GM19328 (cell line): ENCODE data around the gene CCR9.
"Not testable (repeated sequence)": the region's sequence is repeated elsewhere in the genome, so short reads cannot be mapped to it uniquely, and the experiment has no call there.

Experiments used
- ATAC-seq: cut with Tn5 transposase; IDR thresholded peaks from one replicate; pipeline ENCODE4 v1.9.1; 2021; ENCODE audit warnings: mild to moderate bottlenecking, moderate library complexity; ENCODE audit not compliant: unreplicated experiment

Gene CCR9, protein sequence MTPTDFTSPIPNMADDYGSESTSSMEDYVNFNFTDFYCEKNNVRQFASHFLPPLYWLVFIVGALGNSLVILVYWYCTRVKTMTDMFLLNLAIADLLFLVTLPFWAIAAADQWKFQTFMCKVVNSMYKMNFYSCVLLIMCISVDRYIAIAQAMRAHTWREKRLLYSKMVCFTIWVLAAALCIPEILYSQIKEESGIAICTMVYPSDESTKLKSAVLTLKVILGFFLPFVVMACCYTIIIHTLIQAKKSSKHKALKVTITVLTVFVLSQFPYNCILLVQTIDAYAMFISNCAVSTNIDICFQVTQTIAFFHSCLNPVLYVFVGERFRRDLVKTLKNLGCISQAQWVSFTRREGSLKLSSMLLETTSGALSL

DNA sequence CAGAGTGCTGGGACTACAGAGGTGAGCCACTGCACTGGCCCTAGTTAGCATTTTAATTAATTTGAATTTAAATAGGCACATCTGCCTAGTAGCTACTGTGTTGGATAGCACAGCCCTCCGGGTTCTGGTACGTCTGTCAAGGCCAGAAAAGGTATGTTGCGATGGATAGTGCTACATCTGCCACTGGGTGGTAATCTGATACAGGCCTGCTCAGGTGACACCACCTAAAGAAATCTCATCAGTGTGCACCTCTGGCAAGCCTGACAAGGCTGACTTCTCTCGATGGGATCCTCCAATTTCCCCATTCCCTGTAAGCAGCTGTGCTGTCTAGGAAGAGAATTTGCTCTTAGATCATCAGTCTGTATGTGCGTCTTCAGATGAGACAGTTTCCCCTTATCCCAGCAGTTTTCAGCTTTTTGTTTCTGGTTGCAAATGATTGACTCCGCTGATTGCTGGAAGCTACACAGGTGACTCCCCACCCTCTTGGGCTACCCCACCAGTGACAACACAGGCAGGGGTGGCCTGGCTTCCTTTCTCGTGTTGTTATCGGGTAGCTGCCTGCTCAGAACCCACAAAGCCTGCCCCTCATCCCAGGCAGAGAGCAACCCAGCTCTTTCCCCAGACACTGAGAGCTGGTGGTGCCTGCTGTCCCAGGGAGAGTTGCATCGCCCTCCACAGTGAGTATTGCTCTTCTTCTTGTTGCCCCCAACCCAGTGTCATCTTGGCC, at the start of gene CCR9:
CCR9 (plus strand) TSS at position 565 of the 727 bp plus-strand sequence. CDS start 8,391 bp downstream, outside the sequence.
- ATAC-seq, result no peak

DNA sequence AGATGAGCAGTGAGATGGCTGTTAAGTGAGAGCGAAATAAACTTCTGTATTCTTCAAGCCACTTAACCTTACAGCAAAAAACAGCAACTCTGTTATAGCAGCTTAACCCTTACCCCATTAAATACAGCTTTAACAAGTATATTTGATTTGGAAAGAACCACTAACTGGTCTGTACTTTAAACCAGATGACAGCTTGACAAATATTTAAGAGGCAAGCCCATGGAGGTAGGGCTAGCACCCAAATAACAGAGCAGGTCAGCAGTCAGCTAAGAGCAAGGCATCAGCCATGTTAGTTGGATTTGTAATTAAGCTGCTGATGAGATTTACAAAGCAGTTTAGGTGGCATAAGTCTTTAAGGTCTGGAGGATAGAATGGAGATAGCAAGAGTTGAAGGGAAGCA, 47.9 kb upstream of the CCR9 start:
- ATAC-seq, result no peak

DNA sequence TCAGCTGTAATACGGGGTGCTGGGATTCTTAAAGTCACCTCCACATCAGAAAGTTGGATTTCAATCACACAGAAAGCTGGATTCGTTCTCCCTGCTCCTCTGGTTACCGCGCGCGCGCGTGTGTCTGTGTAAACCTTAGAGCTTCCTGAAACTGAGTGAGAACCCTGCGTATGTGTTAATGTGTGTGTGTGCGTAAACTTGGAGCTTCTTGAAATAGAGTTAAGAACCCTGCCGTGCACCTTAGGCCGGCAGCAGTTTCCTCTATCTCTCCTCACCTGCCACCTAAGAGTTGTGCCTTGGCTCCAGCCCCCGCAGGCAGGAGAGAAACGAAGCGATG, 45.0 kb upstream of the CCR9 start:
- ATAC-seq, result no peak

DNA sequence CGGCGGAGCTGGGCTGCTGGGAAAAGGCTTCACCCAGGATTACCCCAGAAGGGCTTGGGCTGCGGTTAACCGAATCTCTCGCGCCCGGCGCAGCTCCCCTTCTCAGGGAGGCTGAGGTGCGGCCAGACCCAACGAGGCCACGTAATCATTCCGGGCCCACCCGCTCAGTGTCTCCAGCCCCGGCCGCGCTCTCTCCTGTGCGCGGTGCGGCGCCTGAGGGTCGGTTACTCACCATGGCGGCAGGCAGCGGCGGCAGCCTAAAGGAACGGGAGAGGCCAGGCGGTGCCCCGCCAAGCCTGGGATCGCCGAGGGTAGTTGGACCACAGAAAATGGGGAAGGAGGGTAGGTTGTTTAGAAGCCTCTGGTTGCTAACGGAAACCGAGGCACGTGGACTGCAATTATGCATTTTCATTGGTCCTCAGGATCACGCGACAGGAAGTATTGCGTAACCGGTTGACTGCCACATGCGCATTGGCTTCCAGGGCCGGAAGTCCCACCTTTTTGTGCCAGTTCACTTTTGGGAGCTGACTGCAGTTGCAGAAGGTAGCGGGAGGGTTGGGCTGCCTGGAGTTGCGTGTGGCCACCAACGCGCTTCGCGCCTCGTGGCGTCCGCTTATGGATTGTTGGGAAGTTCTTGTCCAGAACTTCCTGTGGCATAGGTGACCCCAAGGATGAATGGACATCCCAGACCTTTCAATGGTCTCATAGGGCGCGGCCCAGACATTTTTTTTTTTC, 44.4 kb upstream of the CCR9 start, which contains the start of gene LZTFL1:
LZTFL1 (minus strand) TSS at position 363 of the 735 bp plus-strand sequence; CDS start at position 235, 128 bp downstream.
- peak; percentile 90 for ATAC-seq

DNA sequence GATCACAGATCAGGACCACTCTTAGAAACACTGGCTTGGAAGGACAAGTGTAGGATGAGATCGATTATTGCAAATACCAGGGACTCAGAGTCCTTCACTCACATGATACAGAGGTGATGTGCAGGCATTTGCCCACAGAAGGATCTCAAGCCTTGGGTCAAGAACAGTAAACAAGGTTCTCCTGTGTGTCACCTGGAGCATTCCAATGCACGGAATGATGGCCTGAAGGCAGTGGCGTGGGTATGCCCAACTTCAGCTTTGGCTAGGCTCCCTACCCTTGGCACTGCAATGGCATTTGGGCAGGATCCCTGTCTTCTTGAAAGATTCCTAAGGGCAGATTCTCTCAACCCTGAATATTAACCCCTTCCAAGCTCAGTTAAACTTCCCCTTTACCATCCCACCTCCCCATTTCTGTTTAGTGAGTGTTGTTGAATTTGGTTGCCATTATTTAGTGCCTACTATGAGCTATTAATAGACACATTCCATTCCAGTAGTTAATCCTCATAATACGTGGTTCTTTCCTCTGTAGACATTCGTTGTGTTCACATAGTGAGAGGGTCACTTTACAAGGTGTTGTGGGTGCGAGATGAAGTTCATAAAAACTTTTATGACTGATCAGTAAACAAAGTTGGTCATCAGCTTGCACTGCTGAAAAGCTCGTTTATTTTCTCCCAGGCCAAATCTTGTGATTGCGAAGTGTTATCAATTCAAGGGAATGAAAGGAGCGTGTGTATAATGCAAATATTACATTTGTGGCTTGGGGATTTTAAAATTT, 43.3 kb upstream of the CCR9 start:
- no peak for ATAC-seq

DNA sequence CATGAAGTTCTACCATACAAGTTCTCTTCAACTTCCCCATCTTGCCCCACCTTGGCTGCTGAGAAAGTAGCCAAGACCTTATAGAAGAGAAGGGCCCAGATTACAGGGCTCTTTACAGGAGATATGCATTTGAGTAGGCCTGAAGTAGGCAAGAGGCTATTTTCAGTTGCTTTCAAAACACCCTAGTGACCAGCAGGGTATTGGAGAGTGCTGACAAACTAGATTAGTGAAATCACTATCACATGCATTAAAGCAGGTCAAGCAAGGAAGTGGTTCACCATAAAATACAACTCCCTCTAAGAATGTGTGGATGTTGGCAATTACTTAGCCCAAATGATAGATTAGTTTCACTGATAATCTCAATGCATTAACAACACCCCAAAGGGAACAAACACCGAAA, 41.7 kb upstream of the CCR9 start:
- ATAC-seq, result no peak

DNA sequence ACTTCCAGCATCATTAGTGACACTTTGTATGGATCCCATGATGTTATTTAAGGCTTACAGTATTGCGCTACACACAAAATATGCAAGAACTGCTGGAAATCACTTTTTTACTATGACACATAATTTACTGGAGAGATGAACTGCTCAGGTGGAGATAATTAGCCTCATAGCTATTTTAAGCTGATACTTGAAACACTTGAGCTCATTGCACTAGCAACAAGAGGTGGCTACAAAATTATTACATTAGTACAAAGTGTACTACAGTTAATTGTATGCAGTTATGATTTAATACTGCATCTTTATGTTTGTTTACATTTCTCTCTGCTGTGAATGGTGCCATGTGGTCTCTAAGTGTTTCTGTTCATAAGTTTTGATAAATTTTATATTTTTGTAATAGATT, 38.0 kb upstream of the CCR9 start:
- no peak for ATAC-seq

DNA sequence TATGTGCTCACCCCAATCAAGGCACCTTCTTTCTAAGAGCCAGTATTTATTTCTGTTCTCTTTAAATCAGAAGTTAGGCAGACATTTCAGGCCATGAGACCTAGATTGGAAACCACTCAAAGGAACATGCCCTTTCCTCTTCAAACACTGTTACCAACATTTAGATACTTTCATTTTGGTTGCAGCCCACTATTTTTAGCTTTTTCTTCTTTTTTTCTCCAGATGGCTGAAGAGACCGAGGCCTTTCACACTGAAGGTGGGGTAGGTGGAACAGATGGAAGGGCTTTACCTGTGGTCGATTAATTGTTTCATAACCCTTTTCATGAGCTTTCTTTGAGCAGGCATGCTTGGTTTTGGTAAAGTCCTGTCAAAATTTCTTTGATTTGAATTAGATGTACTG, 33.5 kb upstream of the CCR9 start:
- no peak for ATAC-seq

DNA sequence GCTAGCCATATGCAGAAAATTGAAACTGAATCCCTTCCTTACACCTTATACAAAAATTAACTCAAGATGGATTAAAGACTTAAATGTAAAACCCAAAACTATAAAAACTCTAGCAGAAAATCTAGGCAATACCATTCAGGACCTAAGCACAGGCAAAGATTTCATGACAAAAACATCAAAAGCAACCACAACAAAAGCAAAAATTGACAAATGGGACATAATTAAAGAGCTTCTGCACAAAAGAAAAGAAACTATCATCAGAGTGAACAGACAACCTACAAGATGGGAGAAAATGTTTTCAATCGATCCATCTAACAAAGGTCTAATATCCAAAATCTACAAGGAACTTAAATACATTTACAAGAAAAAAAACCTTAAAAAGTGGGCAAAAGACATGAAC, 30.0 kb upstream of the CCR9 start:
- not testable (repeated sequence) for ATAC-seq

DNA sequence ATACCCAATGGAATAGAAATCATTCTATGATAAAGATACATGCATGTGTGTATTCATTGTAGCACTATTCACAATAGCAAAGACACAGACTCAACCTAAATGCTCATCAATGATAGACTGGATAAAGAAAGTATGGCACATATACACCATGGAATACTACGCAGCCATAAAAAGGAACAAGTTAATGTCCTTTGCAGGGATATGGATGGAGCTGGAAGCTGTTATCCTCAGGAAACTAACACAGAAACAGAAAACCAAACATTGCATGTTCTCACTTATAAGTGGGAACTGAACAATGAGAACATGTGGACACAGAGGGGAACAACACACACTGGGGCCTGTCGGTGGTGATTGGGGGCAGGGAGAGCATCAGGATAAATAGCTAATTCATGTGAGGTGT, 29.3 kb upstream of the CCR9 start:
- ATAC-seq, result not testable (repeated sequence)

DNA sequence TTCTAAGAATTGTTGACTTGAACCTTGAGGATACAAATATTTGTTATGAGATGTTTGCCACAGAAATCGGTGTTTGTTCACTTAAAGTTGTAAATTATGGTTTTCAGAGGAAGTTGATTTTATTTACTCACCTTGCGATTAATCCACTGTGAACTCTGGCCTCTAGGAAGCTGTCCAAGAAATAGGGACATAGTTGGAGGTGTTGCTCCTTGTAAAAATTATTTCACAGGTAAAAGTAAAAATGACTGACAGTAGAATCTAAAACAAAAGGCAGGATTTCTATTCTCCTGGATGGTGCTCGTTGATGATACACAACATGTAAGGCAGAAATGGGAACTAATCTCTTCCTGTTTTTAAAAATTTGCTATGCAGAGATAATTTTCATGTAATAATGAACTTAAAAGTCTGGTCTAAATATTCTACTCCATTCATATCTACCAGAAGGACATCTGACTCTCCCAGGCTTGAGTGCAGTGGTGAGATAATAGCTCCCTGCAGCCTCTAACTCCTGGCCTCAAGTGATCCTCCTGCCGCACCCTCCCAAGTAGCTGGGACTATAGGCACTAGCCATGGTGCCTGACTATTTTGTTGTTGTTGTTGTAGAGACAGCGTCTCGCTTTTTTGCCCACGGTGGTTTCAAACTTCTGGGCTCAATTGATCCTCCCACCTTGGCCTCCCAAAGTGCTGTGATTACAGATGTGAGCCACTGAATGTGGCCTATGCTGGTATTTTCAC, 27.4 kb upstream of the CCR9 start:
- no peak for ATAC-seq

DNA sequence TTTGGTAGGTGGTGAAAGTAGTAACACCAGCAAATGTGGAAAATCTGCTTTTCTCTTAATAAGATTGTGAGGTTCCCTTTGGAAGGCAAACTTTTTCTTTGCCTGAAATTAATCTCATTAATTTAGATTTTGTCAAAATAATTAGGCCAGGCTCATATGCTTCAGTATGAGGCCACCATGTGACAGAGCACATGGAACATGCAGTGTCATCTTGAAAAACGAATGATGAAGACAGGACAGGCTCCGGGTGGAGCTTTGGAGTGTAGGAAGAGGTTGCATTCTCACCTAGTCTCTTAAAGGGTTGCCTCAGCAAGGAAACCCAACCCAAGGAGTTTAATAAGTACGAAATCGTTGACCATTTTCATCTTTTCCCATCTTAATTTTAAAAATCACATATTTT, 25.9 kb upstream of the CCR9 start:
- ATAC-seq, result no peak

DNA sequence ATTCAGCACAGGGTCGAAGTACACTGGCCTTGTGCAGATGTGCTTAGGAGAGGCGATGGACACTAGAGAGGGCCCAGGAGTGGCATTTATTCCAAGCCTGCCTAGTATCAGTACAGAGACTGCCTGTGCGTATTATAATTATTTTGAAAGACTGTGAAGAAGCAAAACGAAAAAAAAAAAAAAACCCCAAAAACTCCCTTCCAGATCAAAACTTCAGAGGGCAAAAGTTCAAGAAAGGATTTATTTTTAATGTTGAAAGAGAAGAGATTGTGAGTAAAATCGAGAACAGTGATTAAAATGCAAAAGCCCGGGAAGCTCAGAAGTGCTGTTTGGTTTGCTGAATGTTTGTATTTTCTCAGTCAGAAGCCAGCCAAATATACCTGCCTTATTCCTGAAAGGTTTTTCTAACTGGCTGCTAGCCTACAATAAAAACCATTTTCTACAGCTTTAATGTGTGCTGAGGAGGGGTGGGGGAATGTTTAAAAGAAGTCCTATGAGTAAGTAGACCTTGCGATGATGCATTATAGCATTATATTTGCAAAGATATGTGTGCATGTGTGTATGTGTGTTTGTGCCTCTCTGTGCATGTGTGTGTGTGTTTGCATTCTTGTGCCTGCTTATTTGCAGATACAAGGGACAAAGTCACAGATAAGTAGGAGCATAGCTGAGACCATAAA, 25.2 kb upstream of the CCR9 start:
- ATAC-seq, result no peak

DNA sequence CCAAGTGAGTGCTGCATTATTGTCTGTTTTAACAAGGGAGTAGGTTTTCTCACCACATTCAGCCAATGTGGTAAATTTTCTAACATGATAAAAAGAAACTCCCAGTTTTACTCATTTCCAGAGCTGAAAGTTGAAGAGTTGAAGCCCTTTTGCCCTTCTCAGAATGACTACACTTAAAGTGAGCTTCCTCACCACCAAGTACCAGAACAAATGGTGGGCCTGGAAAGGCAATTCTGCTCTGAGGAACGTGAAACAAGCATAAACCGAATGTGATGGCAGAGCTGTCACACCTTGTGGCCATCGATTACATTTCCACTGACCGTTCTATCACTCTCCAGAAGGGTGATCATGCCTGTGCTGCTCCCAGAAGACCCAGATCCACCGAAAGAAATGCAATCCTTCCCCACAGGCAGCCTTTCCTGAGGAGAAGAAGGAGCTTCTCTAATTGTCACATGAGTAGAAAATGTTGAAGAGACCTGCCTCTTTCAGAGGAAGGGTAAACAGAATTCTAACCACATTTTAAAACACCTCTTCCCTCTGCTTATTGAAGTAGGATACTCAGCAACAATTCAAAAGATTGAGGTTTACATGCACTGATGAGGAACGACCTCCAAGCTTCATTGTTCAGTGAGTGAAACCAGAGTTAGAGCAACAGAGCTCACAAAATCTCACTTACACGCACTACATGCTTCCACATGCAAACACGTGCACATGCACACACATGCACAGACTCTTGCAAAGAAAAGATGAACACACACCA, 21.4 kb upstream of the CCR9 start:
- no peak for ATAC-seq

DNA sequence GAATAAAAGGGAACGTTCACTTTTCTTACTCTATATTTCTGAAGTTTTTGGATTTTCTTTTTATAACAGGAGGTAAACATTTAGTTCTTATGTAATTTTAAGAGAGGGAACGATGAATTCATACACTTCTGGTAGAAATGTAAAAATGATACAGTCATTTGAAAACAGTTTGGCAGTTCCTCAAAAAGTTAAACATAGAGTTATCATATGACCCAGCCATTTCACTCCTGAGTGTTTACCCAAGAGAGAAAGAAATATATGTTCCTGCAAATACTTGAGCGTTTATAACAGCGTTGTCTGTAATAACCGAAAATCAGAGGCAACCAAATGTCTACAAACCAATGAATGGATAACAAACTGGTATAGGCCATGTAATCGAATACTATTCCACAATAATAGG, 20.8 kb upstream of the CCR9 start:
- no peak for ATAC-seq

DNA sequence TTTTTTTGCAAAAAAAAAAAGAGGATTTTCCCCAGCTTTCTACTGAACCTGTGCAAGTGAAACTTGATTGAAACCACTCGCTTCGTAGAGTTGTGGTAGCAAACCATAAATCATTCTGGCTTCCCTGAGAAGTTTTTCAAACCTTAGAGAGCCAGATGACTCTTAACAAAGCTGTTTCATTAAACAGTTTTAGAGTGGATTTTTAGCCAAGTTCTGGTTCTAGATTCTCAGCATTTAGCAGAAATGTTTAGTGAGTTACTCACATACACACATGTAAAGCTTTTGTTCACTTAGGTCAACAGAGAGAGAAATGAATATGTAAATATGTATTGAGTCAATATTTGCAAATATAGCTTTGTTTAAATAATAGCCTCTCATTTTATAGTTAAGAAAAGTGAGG, 18.1 kb upstream of the CCR9 start:
- ATAC-seq, result no peak

DNA sequence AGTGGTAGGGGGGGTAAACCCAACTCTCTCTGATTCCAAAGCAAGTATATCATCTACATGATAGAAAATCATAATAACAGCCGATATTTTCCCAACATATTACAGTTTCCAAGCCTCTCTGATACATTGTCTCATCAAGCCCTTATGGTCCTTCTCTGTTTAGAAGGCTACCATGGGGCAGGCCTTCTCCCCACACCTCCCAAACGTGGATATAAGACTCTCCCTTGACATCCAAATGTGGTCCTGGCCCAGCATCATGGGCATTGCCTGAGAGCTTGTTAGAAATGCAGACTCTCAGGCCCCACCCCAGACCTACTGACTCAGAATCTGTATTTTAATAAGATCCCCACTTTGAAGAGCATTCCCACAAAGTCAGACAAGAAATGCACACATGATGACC, 17.7 kb upstream of the CCR9 start:
- ATAC-seq, result no peak

DNA sequence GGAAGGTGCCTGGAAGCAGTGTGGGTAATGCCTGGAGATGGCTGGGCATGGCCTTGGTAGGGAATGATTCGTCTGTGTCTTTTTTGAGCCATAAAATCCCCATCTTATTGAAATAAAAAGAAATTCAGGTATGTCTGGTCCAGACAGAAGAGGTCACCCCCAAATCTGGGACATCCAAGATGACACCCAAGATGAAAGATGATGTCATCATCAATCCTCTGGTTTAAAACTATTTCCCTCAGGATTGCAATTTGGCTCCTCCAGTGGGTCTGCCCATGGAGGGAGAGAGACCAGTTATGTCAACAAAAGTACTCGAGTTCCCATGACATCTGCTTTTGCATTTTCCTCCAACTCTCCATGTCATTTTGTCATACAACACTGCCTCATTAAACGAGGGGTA, 16.7 kb upstream of the CCR9 start:
- no peak for ATAC-seq

DNA sequence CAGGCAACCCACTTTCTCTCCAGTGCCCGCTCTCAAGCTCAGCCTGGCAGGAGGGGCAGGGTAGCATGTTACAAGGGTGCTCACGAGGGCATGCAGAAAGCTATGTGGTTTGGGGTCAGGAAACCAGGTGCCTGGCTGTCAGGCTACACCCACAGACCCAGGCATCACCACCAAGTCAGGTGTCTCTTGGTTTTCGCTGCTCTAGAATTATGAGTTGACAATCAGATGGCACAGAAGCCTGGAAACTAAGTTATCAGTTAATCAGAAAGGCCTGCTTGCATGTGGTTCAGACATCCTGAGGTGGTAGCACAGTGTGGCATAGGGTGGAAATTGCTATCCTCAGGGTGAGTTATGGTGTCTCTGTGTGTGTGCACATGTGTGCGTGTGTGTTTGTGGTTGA, 16.2 kb upstream of the CCR9 start:
- ATAC-seq, result no peak
